ENCODE measurements around the gene SEC24C. TPM values are rescaled to one million over a fixed set of nuclear protein-coding genes. Genes with fewer than 3 reads are reported as not detected.
A peak's percentile ranks its signal among the peaks of the same experiment; 100 is the strongest.
"Not testable (repeated sequence)": the region's sequence is repeated elsewhere in the genome, so short reads cannot be mapped to it uniquely, and the experiment has no call there.

Gene SEC24C
- total RNA-seq, 2 donors from 2014 or later = 29.1 to 30.3 TPM

GRCh38 chr10:73782749-73783085 lies 38.5 kb downstream of the SEC24C start:
- intact Hi-C loops (cut with DNase I) = no loop called here
- no peak for DNase-seq
- Histone ChIP-seq H3K27me3 (no peaks in the 10 kb centered on the region), H3K36me3 (replicated peaks in 1 of 2; ENCODE audit: insufficient read depth in 1 of 2, low read depth in 2 of 2) (peaks cover 0 to 3% of the 10 kb centered on the region in 2 donors), H3K27ac (peak overlapping the region in 2 of 4 donors; percentile 91 to 95), H3K4me1 (peaks cover 48% of the 10 kb centered on the region), H3K4me3 (peak overlapping the region; percentile 81 to 87), H3K9me3 (no peaks in the 10 kb centered on the region)
- TF ChIP-seq CTCF (IDR thresholded peaks at IDR 0.05) (no peak), POLR2A (IDR thresholded peaks at IDR 0.05) (no peak)
- no peak for ATAC-seq
- 20 to 21% methylated on average over 2 of the region's 2 CpGs for WGBS, 2 donors

GRCh38 chr10:73785211-73785720 lies 41.1 kb downstream of the SEC24C start, which contains the start of gene ZSWIM8:
TSS of gene ZSWIM8 (plus strand) at chr10:73785606. CDS start at chr10:73785879, 273 bp downstream.
- no peaks in the 10 kb centered on the region for H3K27me3 ChIP-seq
- peak within 1 kb of the TSS; percentile 54 to 90 for H3K4me3 ChIP-seq
- H3K9me3 ChIP-seq = no peaks in the 10 kb centered on the region
- peaks cover 8 to 9% of the 10 kb centered on the region in 2 donors for H3K36me3 ChIP-seq (replicated peaks in 1 of 2; ENCODE audit: insufficient read depth in 1 of 2, low read depth in 2 of 2)
- peak within 1 kb of the TSS; percentile 26 to 94 (median 80) for H3K27ac ChIP-seq
- peak; percentile 85 to 93 (median 90) for DNase-seq
- TF ChIP-seq POLR2A (IDR thresholded peaks at IDR 0.05) (peak in 2 of 3 donors; percentile 76 to 85), CTCF (IDR thresholded peaks at IDR 0.05) (peak in 2 of 7 experiments; percentile 19 to 27)
- ATAC-seq = peak; percentile 91
- WGBS, 2 donors = 0 to 1% methylated on average over 23 to 36 of the region's 36 CpGs
- intact Hi-C loops (cut with DNase I) = no loop called here
- H3K4me1 ChIP-seq = peaks cover 56% of the 10 kb centered on the region

- H3K4me1 ChIP-seq = peaks cover 49% of the 10 kb centered on the region
- intact Hi-C loops (cut with DNase I) = no loop called here
- peaks cover 9 to 15% of the 10 kb centered on the region in 2 donors for H3K36me3 ChIP-seq (replicated peaks in 1 of 2; ENCODE audit: insufficient read depth in 1 of 2, low read depth in 2 of 2)
- 0 to 1% methylated on average over 15 to 39 of the region's 54 CpGs for WGBS, 2 donors
- no peaks in the 10 kb centered on the region for H3K27me3 ChIP-seq
- no peak for TF ChIP-seq POLR2A (IDR thresholded peaks at IDR 0.05)
- no peak for TF ChIP-seq CTCF (IDR thresholded peaks at IDR 0.05)
- peak overlapping the region; percentile 54 to 90 for H3K4me3 ChIP-seq
- peak overlapping the region; percentile 26 to 94 (median 80) for H3K27ac ChIP-seq
- DNase-seq (peak; percentile 47 to 58 (median 53)), ATAC-seq (peak; percentile 10)
- H3K9me3 ChIP-seq = no peaks in the 10 kb centered on the region
Measured at GRCh38 chr10:73785721-73786511, 41.7 kb downstream of the SEC24C start.

- H3K27ac ChIP-seq = peak overlapping the region in 3 of 4 donors; percentile 71 to 94 (median 88)
- peaks cover 15 to 21% of the 10 kb centered on the region in 2 donors for H3K36me3 ChIP-seq (replicated peaks in 1 of 2; ENCODE audit: insufficient read depth in 1 of 2, low read depth in 2 of 2)
- no peaks in the 10 kb centered on the region for H3K27me3 ChIP-seq
- TF ChIP-seq POLR2A (IDR thresholded peaks at IDR 0.05) (no peak), CTCF (IDR thresholded peaks at IDR 0.05) (no peak)
- 0 to 4% methylated on average over 2 of the region's 2 CpGs for WGBS, 2 donors
- ATAC-seq (no peak), DNase-seq (no peak)
- peaks cover 45% of the 10 kb centered on the region for H3K4me1 ChIP-seq
- H3K4me3 ChIP-seq = peak overlapping the region in 1 of 2 donors; percentile 54
- intact Hi-C loops (cut with DNase I) = no loop called here
- H3K9me3 ChIP-seq = no peaks in the 10 kb centered on the region
Measured at GRCh38 chr10:73786512-73786885, 42.3 kb downstream of the SEC24C start.

GRCh38 chr10:73787031-73787800 lies 43.0 kb downstream of the SEC24C start:
- ATAC-seq; H3K27ac ChIP-seq; H3K4me3 ChIP-seq; H3K27me3 ChIP-seq; H3K9me3 ChIP-seq; DNase-seq; intact Hi-C loops (cut with DNase I): not testable (repeated sequence)
- WGBS, 2 donors = 81 to 82% methylated on average over 21 of the region's 21 CpGs
- H3K36me3 ChIP-seq (replicated peaks in 1 of 2; ENCODE audit: insufficient read depth in 1 of 2, low read depth in 2 of 2) = peaks cover 21 to 22% of the 10 kb centered on the region in 2 donors
- peaks cover 45% of the 10 kb centered on the region for H3K4me1 ChIP-seq
